H1 (cell line): Measurements from ENCODE around the gene DIPK1A. TPM values are rescaled to one million over a fixed set of nuclear protein-coding genes. Genes with fewer than 3 reads are reported as not detected.

Source experiments
- KDM4A ChIP-seq: IDR thresholded peaks from one replicate; pipeline ENCODE4 v1.7.1; 2012; ENCODE audit warnings: low read depth, mild to moderate bottlenecking, moderate library complexity, low read length, inconsistent platforms; ENCODE audit not compliant: severe bottlenecking
- polyA plus RNA-seq, 7 experiments: library from polyadenylated mRNA; depleted of rRNA in 3 of 7; stranded (reverse) in 5 of 7; unstranded in 2 of 7; fragments of >200 nt in 5 of 7; fragments of 200-250 nt in 2 of 7; gene quantifications; 1 replicate in 5 of 7; 2 replicates in 1 of 7; 4 replicates in 1 of 7; pipeline versions ENCODE4 v1.2.1 to v1.2.3, GENCODE V29; 2011 to 2013; ENCODE audit warnings: missing spikeins in 2 of 7, mixed read lengths in 2 of 7
- total RNA-seq: library from RNA; stranded (reverse); fragmentation: NEBNext Ultra II Directional; extraction: Animal tissue kit (Norgen Biotek cat#: 25700); gene quantifications from 2 replicates; pipeline ENCODE4 v1.2.1, GENCODE V29; 2021

Gene DIPK1A
- total and polyA plus RNA-seq, 2 of the 8 experiments (the other 6 are each of a cell fraction or from before 2014, with no cell fraction given): 2.5 to 5.0 TPM

DNA sequence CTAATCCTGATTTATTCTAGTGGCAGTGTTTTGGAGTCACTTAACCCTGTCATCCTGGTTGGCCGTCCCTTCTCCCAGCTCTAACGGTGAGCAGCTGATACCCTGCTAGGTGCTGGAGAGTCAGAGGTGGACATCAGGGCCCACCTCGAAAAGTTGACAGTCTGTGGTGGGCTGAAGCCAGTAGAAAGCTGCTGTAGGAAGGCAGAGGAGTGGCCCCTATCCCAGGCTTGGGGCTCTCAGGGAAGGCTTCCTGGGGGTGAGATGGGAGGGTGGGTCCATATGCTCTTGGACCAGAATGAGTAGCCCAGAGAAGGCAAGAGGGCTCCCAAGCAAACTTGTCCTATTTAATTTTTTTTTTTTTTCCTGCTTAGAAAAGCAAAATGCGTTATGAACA lies 129.9 kb downstream of the DIPK1A start (continued):
- no peak for TF ChIP-seq KDM4A
